Pons (tissue), 1 donor: ENCODE data around the gene TMEM125.

Experiments used
- DNase-seq: peaks from one replicate; pipeline ENCODE4 v3.0.0-alpha.2; 2016; ENCODE audit warnings: low spot score

TMEM125 gene

DNA sequence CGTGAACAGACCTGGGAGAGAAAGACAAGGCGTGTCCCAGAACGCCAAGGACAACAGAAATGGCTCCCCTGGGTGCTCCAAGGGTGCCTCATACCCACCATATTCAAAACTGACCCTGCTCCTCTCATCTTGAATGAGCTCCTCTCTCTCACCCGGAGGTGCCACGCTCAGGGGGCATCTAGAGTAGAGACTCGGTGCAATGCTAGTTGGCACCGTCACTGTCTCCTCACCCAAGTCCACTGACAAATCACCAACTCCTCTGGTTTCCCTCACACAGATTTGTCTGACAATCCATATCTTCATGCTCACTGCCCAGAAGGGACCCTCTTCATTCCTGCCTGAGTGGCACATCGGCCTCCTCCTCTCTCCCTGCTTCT is 5.0 kb downstream of the TMEM125 start:
- no peak for DNase-seq

GRCh38 chr1:43275826-43276620 is 6.2 kb downstream of the TMEM125 start:
- DNase-seq: no peak

- DNase-seq: no peak
These were observed 6.9 kb downstream of the TMEM125 start for GRCh38 chr1:43276673-43277072.

DNA sequence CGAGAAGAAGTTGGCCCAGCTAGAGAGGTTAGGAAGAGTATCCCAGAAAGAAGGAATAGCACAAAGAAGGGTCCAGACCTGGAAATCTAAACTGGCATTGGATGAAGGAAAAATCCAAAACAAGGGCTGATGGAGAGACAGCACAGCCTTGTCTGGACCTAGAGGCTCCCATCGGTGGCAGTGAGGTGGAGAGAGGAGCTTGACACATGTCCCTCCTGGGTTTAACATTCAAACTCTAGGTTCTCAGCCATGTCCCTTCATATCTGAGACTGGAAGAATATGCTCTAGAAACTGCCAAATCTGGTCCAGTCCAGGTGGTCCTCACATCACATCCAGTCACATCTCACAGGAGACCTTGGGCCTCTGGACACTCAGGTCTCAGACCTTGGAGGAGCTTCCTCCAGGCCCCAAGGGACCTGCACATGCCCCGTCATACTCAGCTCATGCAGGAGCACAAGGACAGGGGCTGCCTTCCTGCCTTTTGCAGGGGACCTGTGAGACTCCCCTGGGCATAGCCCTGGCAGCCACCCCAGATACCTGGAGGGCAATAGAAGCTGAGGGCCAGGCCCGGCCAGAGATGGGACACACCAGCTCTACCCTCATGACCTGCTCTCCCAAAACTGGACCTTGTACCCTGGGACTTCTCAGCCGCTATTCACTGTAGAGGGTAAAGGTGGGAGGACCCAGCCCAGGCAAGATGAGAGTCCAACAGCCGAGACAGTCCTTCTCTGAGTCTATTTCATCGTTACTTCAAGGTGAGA is 7.5 kb downstream of the TMEM125 start:
- DNase-seq: no peak

DNA sequence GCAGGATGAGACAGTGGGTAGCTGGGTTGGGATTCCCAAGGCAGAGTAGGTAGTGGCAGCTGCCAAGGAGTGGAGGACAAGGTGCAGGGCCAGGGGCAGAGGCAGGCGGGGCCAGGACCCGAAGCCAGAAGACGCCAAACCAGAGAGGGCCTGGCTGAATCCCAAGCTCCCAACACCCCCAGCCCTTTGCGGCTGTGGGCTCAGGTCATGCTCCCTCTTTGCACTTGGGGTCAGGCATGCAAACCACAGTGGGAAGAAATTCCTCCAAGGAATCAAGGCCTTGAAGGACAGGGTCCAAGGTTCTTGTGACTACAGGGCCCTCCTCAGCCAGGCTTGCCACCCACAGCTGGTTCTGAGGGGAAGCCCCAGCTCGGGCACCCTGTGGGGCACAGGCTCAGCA is 9.4 kb downstream of the TMEM125 start:
- no peak for DNase-seq

- DNase-seq: no peak
These were observed 9.9 kb downstream of the TMEM125 start for GRCh38 chr1:43279666-43280065.

- DNase-seq: no peak
These were observed 10.9 kb downstream of the TMEM125 start for GRCh38 chr1:43280692-43281091.

- DNase-seq: peak; percentile 92
These were observed 12.7 kb downstream of the TMEM125 start for GRCh38 chr1:43282220-43283195.

GRCh38 chr1:43284065-43284464 is 14.3 kb downstream of the TMEM125 start:
- no peak for DNase-seq

GRCh38 chr1:43284546-43285110 is 14.8 kb downstream of the TMEM125 start:
- DNase-seq: no peak

- DNase-seq: no peak
These were observed 15.6 kb downstream of the TMEM125 start, which contains the start of gene C1orf210 for GRCh38 chr1:43285269-43285990. C1orf210 (minus strand) TSS chr1:43285581; CDS start chr1:43283270, 2,311 bp downstream.

- DNase-seq: no peak
These were observed 16.3 kb downstream of the TMEM125 start for GRCh38 chr1:43286115-43286514.

DNA sequence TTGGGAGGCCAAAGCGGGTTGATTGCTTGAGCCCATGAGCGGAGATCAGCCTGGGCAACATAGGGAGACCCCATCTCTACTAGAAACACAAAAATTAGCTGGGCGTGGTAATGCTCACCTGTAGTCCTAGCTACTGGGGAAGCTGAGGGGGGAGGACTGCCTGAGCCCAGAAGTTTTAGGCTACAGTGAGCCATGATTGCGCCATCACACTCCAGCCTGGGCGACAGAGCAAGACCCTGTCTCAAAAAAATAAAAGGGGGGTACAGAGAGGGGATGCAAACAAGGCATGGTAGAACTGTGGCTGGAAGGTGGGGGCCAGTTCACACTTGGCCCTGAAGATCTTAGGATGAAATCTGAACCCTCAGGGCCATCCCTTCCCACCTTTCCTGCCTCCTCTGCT is 16.8 kb downstream of the TMEM125 start:
- no peak for DNase-seq

GRCh38 chr1:43288058-43288784 is 18.4 kb downstream of the TMEM125 start:
- DNase-seq: no peak

DNA sequence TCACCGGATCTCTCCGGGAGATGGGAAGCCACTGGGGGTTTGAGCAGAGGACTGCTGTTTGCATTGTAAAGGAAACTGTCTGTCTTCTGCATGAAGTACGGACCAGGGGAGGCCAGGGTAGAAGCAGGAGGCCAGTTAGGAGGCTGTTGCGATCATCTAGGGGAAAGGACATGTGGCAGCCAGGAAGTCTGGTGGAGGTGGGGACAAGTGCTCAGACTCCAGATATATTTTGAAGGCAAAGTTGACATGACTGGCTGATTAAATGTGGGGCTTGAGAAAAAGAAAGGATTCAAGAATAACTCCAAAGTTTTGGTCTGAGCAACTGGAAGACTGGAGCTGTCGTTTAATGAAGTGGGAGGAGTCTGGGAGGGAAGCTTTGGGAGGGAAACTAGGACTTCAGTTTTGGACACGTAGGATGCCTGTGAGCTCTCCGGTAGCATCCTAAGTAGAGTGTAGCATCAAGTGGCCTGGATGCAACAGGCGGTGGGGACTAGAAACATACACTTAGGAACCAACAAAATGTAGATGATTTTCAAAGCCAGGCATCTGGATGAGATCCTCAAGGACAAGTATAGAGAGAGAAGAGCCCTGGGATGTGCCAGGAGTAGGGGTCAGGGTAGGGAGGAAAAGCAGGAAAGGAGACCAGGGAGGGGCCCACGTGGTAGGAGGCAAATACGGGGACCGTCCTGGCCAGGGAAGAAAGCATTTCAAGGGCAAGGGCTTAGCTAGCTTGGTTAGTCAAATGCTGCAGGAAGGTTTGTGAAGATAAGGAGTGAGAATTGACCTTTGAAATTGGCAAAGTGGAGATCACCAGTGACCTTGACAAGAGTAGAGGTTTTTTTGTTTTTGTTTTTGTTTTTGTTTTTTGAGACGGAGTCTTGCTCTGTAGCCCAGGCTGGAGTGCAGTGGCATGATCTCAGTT is 19.3 kb downstream of the TMEM125 start:
- DNase-seq: no peak

- no peak for DNase-seq
These were observed 22.4 kb downstream of the TMEM125 start for GRCh38 chr1:43292216-43292615.

DNA sequence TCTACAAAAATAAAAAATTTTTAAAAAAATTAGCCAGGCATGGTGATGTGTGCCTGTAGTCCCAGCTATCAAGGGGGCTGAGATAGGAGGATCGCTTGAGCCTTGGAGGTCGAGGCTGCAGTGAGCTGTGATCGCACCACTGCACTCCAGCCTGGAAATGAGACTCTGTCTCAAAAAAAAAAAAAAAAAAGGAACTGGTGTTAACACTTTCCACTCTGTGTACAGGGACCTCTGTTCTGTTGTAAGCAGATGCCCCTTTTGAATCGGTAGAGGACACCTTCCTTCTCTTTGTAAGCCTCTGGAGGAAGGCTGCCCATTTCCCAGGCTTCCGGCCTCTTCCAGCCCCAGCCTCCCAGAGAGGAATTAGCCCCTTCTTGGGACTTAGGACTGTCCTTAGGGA is 22.9 kb downstream of the TMEM125 start:
- no peak for DNase-seq

DNA sequence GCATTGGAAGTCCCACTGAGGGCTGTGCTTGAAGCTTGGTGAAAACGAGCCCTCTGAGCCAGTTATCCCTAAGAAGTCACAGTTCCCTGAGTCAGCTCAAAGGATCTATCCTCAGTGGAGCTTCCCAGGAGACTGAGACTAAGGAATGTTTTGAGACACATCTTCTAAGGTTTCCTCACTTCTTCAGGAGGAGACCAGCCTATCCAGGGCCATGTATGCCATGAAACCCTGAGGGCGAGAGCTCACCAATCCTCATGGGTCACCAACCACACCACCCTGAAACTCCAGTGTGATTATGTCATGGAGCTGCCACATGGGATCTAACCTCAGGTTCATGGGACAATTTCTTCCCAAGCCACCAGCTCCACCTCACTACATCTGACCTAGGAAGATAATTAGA is 23.4 kb downstream of the TMEM125 start:
- DNase-seq: no peak
